Glomerular visceral epithelial cell (primary cell): ENCODE measurements around the gene DDX5.
A peak's percentile ranks its signal among the peaks of the same experiment; 100 is the strongest.

Experiments
- DNase-seq: peaks from one replicate; pipeline ENCODE4 v3.0.0-alpha.2; 2016; ENCODE audit errors: extremely low spot score

Gene DDX5

DNA sequence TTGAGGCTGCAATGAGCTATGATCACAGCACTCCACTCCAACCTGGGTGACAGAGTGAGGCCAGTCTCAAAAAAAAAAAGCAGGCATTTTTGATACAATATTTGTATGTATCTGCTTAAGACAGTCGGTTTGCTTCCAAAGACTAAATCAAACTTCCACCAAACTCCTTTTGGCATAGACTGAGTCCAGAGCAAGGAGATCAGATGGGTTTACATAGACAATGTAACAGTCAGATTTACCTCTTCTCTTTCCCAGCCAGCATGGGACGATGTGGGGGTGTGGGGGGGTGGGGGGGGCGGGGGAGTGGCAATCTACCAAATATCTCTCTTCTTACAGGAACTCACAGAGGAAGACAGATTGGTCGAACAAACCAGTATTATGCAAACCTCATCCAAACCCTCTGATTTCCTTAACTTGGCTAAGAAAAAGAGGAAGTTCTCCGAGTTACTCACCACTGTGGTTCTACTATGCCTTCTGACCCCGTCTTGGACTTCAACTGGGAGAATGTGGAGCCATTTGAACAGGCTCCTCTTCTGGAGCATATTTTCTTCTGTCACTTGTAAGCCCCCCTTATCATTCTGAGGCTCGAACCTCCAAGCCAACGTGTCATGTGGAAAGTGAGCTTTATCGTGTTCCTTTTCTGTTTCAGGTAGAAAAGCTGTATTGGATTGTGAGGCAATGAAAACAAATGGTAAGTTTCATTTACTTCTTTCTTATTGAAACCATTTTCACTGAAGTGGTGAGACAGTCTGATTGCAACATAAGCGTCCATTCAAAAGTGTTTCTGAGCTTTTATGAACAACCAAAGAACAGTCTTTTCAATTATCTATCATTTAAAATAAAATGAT lies 57.2 kb downstream of the DDX5 start, which contains the start of gene MILR1:
Gene MILR1, plus strand, starts transcription at position 451 of the 848 bp plus-strand sequence. Its CDS starts 54 bp downstream, at position 505.
- DNase-seq: peak; percentile 84
